HTR-8/SVneo (cell line): ENCODE results near the gene TMEM198.

Experiments used
- DNase-seq: peaks from one replicate; pipeline ENCODE4 v3.0.0; 2011; ENCODE audit warnings: low spot score, mixed read lengths; ENCODE audit not compliant: insufficient read length
- FAIRE-seq: peaks from 2 replicates; lab custom pipeline; 2011; peaks lifted over from hg19 to GRCh38; lab: Jason Lieb, UNC

Gene TMEM198

GRCh38 chr2:219523031-219523671, 20.7 kb upstream of the TMEM198 start:
- DNase-seq (no peak), FAIRE-seq (no peak)

- no peak for DNase-seq
- no peak for FAIRE-seq
Measured at GRCh38 chr2:219524817-219525216, 19.0 kb upstream of the TMEM198 start.

- no peak for FAIRE-seq
- no peak for DNase-seq
Measured at GRCh38 chr2:219525533-219526232, 18.1 kb upstream of the TMEM198 start.

- DNase-seq = no peak
- FAIRE-seq = no peak
Measured at GRCh38 chr2:219526320-219527075, 17.3 kb upstream of the TMEM198 start.

- DNase-seq (no peak), FAIRE-seq (peak; percentile 20)
Measured at GRCh38 chr2:219527076-219527394, 16.8 kb upstream of the TMEM198 start.

- FAIRE-seq (no peak), DNase-seq (no peak)
Measured at GRCh38 chr2:219527472-219527871, 16.4 kb upstream of the TMEM198 start.

GRCh38 chr2:219530048-219530963, 13.5 kb upstream of the TMEM198 start:
- DNase-seq (peak; percentile 88), FAIRE-seq (peak; percentile 66)

- no peak for DNase-seq
- no peak for FAIRE-seq
Measured at GRCh38 chr2:219531639-219532377, 12.0 kb upstream of the TMEM198 start.

- no peak for FAIRE-seq
Measured at GRCh38 chr2:219532378-219532649, 11.5 kb upstream of the TMEM198 start.

GRCh38 chr2:219533930-219534661, 9.7 kb upstream of the TMEM198 start:
- FAIRE-seq = no peak
- no peak for DNase-seq

More at GRCh38 chr2:219532378-219532649, 11.5 kb upstream of the TMEM198 start:
- no peak for DNase-seq

- no peak for FAIRE-seq
- DNase-seq = no peak
Measured at GRCh38 chr2:219536425-219536824, 7.4 kb upstream of the TMEM198 start.

GRCh38 chr2:219536967-219537366, 6.9 kb upstream of the TMEM198 start:
- no peak for DNase-seq
- FAIRE-seq = no peak

- DNase-seq = no peak
- no peak for FAIRE-seq
Measured at GRCh38 chr2:219537657-219538488, 6.0 kb upstream of the TMEM198 start.

- FAIRE-seq = no peak
- no peak for DNase-seq
Measured at GRCh38 chr2:219538504-219538951, 5.3 kb upstream of the TMEM198 start.

GRCh38 chr2:219538956-219539788, 4.7 kb upstream of the TMEM198 start:
- DNase-seq (no peak), FAIRE-seq (no peak)

GRCh38 chr2:219539926-219540678, 3.7 kb upstream of the TMEM198 start:
- DNase-seq (no peak), FAIRE-seq (no peak)
